ENCODE results near the gene IGFALS.
"Not testable (repeated sequence)": the region's sequence is repeated elsewhere in the genome, so short reads cannot be mapped to it uniquely, and the experiment has no call there.

The IGFALS gene

GRCh38 chr16:1800701-1801100, 7.2 kb upstream of the IGFALS start:
- H3K27me3 Mint-ChIP-seq = no peaks in the 10 kb centered on the region
- H3K4me1 Mint-ChIP-seq = peaks cover 5% of the 10 kb centered on the region
- H3K9me3 Mint-ChIP-seq = peaks cover 13% of the 10 kb centered on the region
- no peak for ATAC-seq
- H3K4me3 Mint-ChIP-seq = no peak overlapping the region
- peaks cover 35% of the 10 kb centered on the region for H3K36me3 Mint-ChIP-seq
- H3K27ac Mint-ChIP-seq = no peak overlapping the region

GRCh38 chr16:1799263-1799662, 5.8 kb upstream of the IGFALS start:
- peaks cover 26% of the 10 kb centered on the region for H3K36me3 Mint-ChIP-seq
- not testable (repeated sequence) for H3K4me1 Mint-ChIP-seq, H3K27me3 Mint-ChIP-seq, ATAC-seq, H3K27ac Mint-ChIP-seq, H3K4me3 Mint-ChIP-seq
- peaks cover 13% of the 10 kb centered on the region for H3K9me3 Mint-ChIP-seq

DNA sequence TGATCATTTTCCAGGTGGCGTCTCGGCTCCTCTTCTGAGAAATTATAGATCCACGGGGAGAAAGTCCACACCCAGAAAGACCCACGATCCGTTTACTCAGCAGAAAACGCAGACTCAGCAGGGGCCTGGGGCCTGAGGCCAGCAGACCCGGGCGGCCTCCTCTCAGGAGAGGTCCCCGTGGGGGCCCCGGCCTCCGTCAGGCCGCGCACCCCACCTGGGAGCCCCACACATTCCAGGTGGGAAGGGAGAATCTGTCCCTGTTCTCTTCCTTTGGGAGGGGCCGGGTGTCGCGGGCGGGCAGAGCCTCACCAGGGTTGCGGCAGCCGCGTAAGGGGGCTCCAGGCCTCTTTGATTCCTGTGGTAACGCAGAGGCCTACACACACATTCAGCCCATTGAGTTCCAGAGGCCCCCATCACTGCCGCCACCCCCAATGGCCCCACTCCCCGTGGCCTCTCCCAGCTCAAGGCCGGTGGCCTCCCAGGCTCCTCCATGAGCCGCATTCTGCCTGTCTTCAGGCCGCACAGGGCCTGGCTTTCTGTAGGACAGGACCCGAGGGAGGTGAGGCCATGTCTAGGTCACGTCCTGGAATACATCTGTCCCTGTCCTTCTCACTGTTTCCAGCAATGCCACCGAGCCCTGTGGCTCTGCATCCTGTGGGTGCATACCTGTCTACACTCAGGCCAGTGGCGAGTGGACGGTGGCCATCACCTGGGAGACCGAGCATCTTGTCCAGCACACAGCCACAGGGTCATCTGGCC, 1.6 kb upstream of the IGFALS start:
- peaks cover 10% of the 10 kb centered on the region for H3K9me3 Mint-ChIP-seq

DNA sequence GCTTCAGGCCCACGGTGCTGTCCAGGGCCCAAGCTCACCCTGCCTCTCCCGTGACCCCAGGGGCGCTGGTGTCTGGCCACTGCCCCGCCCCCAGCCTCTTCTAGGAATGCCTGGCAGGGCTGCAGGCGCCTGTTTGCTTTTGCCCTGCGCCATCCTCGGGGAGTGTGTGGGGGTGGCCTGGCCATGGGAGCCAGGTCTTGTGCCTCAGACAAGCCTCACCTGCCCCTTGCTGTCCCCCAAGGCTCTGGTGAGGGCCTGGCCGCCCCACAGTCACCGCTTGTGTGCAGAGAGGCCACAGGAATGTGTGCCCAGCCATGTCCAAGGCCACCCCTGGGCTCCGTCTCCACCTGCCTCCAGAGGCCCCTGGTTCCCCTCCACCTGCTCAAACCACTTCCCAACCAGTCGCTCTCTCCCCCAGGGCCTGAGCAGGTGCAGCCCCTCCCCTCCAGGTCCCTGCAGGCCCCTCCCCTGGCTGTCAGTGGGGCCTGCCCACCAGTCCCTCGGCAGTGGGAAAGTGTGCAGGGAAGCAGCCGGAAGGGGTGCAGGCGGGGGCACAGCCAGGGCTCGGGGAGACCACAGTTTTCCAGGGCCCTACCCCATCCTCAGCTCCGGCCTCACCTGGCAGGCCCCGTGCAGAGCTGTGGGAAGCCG, 841 bp upstream of the IGFALS start:
- peaks cover 7% of the 10 kb centered on the region for H3K9me3 Mint-ChIP-seq
- H3K4me3 Mint-ChIP-seq = no peak overlapping the region
- ATAC-seq = no peak
- H3K27me3 Mint-ChIP-seq = no peaks in the 10 kb centered on the region
- H3K4me1 Mint-ChIP-seq = no peaks in the 10 kb centered on the region
- peaks cover 11% of the 10 kb centered on the region for H3K36me3 Mint-ChIP-seq
- no peak overlapping the region for H3K27ac Mint-ChIP-seq

More for the DNA sequence above, 1.6 kb upstream of the IGFALS start:
- ATAC-seq = no peak
- Mint-ChIP-seq H3K36me3 (peaks cover 17% of the 10 kb centered on the region), H3K27ac (no peak overlapping the region), H3K4me1 (no peaks in the 10 kb centered on the region), H3K27me3 (no peaks in the 10 kb centered on the region), H3K4me3 (no peak overlapping the region)

DNA sequence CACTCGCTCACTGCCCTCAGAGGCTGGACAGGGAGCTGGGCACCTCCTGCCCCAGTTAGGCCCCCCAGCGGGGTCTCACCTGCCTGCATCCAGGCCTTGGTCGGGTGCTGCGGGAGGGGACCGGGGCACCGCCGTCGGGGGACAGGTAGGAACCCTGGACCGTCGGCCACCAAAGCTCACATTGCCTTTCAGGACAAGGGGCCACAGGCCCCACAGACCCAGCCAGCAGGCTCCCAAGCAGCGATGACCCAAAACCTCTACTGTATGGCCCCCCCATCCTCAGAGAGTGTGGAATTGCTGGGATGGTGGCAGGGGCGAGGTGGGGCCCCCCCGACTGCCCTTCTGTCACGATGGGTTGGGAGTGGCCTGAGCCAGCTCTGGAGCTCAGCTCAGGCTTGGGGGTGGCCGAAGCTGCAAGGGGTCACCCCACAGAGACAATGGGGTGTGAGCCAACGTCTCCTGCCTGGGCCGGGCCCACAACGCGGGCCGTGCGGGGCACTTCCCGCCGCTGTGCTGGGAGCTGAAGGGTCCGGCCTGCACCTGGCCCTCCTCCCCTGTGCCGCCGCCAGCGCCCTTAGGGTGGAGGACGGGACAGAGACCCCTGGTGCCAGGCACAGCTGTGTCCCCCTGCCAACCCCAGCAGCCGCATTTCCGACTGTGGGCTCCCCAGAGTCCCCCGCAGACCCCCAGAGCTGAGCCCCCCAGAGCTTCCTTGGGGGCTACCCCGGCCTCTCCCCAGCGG, 498 bp downstream of the IGFALS start:
- Mint-ChIP-seq H3K4me3 (no peak overlapping the region), H3K27ac (no peak overlapping the region), H3K4me1 (peaks cover 6% of the 10 kb centered on the region), H3K27me3 (no peaks in the 10 kb centered on the region), H3K36me3 (peaks cover 17% of the 10 kb centered on the region), H3K9me3 (peaks cover 3% of the 10 kb centered on the region)
- peak; percentile 24 for ATAC-seq

- Mint-ChIP-seq H3K4me1 (peaks cover 6% of the 10 kb centered on the region), H3K36me3 (peaks cover 14% of the 10 kb centered on the region), H3K9me3 (peaks cover 2% of the 10 kb centered on the region), H3K27me3 (no peaks in the 10 kb centered on the region), H3K27ac (no peak overlapping the region), H3K4me3 (no peak overlapping the region)
- no peak for ATAC-seq
Observed at GRCh38 chr16:1791943-1792812, 1.3 kb downstream of the IGFALS start.

DNA sequence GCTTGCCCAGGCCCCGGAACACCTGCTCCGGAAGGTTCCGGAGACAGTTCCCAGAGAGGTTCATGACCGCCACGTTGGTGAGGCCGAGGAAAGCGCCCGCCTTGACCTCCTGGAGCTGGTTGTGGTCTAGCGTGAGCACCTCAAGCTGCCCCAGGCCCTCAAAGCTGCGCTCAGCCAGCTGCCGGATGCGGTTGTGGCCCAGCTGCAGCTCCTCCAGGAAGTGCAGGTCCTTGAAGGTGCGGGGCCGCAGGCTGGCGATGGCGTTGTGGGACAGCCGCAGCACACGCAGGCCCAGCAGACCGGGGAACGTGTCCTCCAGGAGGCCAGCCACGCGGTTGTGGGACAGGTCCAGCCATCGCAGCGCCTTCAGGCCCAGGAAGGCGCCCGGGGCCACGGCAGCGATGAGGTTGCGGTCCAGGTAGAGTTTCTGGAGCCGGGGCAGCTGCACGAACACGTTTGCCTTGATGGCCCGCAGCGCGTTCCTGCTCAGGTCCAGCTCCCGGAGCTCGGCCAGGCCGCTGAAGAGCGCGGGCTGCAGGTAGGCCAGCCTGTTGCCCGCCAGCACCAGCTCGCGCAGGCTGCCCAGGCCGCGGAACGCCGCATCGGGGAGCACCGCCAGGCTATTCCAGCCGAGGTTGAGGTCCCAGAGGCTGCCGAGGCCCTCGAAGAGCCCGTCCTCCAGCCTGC, 2.1 kb downstream of the IGFALS start:
- ATAC-seq = no peak
- H3K27ac Mint-ChIP-seq = no peak overlapping the region
- peaks cover 9% of the 10 kb centered on the region for H3K36me3 Mint-ChIP-seq
- H3K27me3 Mint-ChIP-seq = no peaks in the 10 kb centered on the region
- H3K4me3 Mint-ChIP-seq = no peak overlapping the region
- peaks cover 6% of the 10 kb centered on the region for H3K4me1 Mint-ChIP-seq
- H3K9me3 Mint-ChIP-seq = no peaks in the 10 kb centered on the region

- Mint-ChIP-seq H3K9me3 (no peaks in the 10 kb centered on the region), H3K4me3 (no peak overlapping the region), H3K27me3 (no peaks in the 10 kb centered on the region), H3K4me1 (peaks cover 11% of the 10 kb centered on the region), H3K27ac (no peak overlapping the region), H3K36me3 (peaks cover 9% of the 10 kb centered on the region)
- ATAC-seq = no peak
Observed at GRCh38 chr16:1790611-1791255, 2.8 kb downstream of the IGFALS start.

GRCh38 chr16:1790261-1790610, 3.3 kb downstream of the IGFALS start:
- peaks cover 11% of the 10 kb centered on the region for H3K36me3 Mint-ChIP-seq
- H3K9me3 Mint-ChIP-seq = no peaks in the 10 kb centered on the region
- H3K4me1 Mint-ChIP-seq = peaks cover 16% of the 10 kb centered on the region
- H3K27ac Mint-ChIP-seq = no peak overlapping the region
- ATAC-seq = no peak
- H3K27me3 Mint-ChIP-seq = no peaks in the 10 kb centered on the region
- no peak overlapping the region for H3K4me3 Mint-ChIP-seq

DNA sequence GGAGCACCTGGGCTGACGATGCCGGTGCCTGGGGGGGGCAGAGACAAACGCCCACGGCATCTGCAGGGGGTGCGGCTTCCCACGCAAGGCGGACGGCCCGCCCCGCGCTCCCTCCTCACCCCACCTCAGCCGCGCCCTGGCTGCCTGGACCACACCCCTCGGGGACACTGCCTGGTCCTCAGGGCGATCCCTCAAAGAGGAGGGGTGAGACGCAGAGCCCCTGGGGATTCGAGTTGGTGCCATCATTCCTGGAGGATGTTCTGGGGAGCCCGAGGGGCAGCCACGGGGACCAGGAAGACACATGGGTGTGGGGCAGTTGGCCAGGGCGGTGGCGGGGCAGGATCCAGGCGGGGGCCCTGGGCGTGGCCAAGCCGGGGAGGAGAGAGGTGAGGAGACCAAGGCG, 3.9 kb downstream of the IGFALS start:
- Mint-ChIP-seq H3K36me3 (peaks cover 16% of the 10 kb centered on the region), H3K27me3 (no peaks in the 10 kb centered on the region), H3K9me3 (no peaks in the 10 kb centered on the region), H3K4me1 (peaks cover 21% of the 10 kb centered on the region), H3K4me3 (no peak overlapping the region), H3K27ac (no peak overlapping the region)
- ATAC-seq = no peak

DNA sequence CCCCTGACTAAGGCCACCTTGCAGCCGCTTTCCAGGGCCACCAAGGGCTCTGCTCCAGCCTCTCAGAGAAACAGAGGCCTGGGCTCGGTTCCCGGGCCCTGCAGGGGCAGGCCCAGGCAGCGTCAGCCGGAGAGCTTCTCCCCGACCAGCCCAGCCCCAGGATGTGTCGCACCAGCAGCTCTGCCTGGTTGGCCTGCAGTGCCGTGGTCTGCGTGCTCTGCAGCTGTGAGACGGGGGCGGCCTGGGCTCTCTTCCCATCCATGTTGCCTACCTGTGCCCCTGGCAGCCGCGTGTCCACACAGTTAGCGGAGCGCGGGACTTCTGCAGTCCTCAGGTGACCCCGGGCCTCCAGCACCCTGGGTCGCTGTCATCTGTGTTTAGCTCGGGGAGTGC, 4.8 kb downstream of the IGFALS start:
- no peaks in the 10 kb centered on the region for H3K9me3 Mint-ChIP-seq
- peaks cover 16% of the 10 kb centered on the region for H3K36me3 Mint-ChIP-seq
- no peak overlapping the region for H3K4me3 Mint-ChIP-seq
- no peaks in the 10 kb centered on the region for H3K27me3 Mint-ChIP-seq
- ATAC-seq = no peak
- H3K4me1 Mint-ChIP-seq = peaks cover 21% of the 10 kb centered on the region
- H3K27ac Mint-ChIP-seq = no peak overlapping the region

GRCh38 chr16:1788095-1788707, 5.3 kb downstream of the IGFALS start:
- Mint-ChIP-seq H3K9me3 (no peaks in the 10 kb centered on the region), H3K36me3 (peaks cover 16% of the 10 kb centered on the region), H3K27me3 (no peaks in the 10 kb centered on the region), H3K27ac (no peak overlapping the region), H3K4me1 (peaks cover 21% of the 10 kb centered on the region), H3K4me3 (no peak overlapping the region)
- ATAC-seq = no peak

GRCh38 chr16:1787322-1788094, 6.0 kb downstream of the IGFALS start:
- H3K4me3 Mint-ChIP-seq = no peak overlapping the region
- peaks cover 21% of the 10 kb centered on the region for H3K4me1 Mint-ChIP-seq
- H3K27ac Mint-ChIP-seq = no peak overlapping the region
- no peak for ATAC-seq
- no peaks in the 10 kb centered on the region for H3K9me3 Mint-ChIP-seq
- no peaks in the 10 kb centered on the region for H3K27me3 Mint-ChIP-seq
- peaks cover 16% of the 10 kb centered on the region for H3K36me3 Mint-ChIP-seq

All from stimulated activated memory B cell treated with anti-CD40 and anti-IgM and Interleukin-4, amounts not matched to agents 10 μg/mL and 1 μg/mL and 100 μg/mL, for 72 hours (primary cell).